ENCODE results near the gene PTPN2.
A peak's percentile ranks its signal among the peaks of the same experiment; 100 is the strongest.

PTPN2 gene

GRCh38 chr18:12839526-12840196 lies 44.4 kb downstream of the PTPN2 start:
- ATAC-seq: peak; percentile 27; the same call in 1 of the 3 replicates

GRCh38 chr18:12839057-12839525 lies 44.9 kb downstream of the PTPN2 start:
- no peak for ATAC-seq
- TF ChIP-seq BACH2 (CRISPR knock-in tag; IDR thresholded peaks at IDR 0.05; ENCODE audit: borderline replicate concordance): no peak
- no peak for TF ChIP-seq POU6F1 (CRISPR knock-in tag; IDR thresholded peaks at IDR 0.05; ENCODE audit: borderline replicate concordance, low read depth)
- no peak for TF ChIP-seq ZFP30 (CRISPR knock-in tag; IDR thresholded peaks at IDR 0.05)
- TF ChIP-seq ESRRG (CRISPR knock-in tag; IDR thresholded peaks at IDR 0.05): no peak

More at GRCh38 chr18:12839526-12840196, 44.4 kb downstream of the PTPN2 start:
- TF ChIP-seq PATZ1 (CRISPR knock-in tag; IDR thresholded peaks at IDR 0.05; ENCODE audit: borderline replicate concordance) (no peak), CSDC2 (CRISPR knock-in tag; IDR thresholded peaks at IDR 0.05) (no peak), BACH2 (CRISPR knock-in tag; IDR thresholded peaks at IDR 0.05; ENCODE audit: borderline replicate concordance) (no peak), PPARA (CRISPR knock-in tag; IDR thresholded peaks at IDR 0.05; ENCODE audit: borderline replicate concordance) (no peak), RARB (CRISPR knock-in tag; IDR thresholded peaks at IDR 0.05) (no peak), ZC3H10 (CRISPR knock-in tag; IDR thresholded peaks at IDR 0.05) (no peak), TCF4 (CRISPR knock-in tag; IDR thresholded peaks at IDR 0.05; ENCODE audit: borderline replicate concordance) (no peak), ISL1 (CRISPR knock-in tag; IDR thresholded peaks at IDR 0.05) (no peak), TOX (CRISPR knock-in tag; IDR thresholded peaks at IDR 0.05; ENCODE audit: borderline replicate concordance) (no peak), TSHZ2 (CRISPR knock-in tag; IDR thresholded peaks at IDR 0.05) (no peak), ZFP3 (CRISPR knock-in tag; IDR thresholded peaks at IDR 0.05) (no peak)

GRCh38 chr18:12838178-12838634 lies 45.8 kb downstream of the PTPN2 start:
- TF ChIP-seq CSDC2 (CRISPR knock-in tag; IDR thresholded peaks at IDR 0.05) (no peak), ZC3H10 (CRISPR knock-in tag; IDR thresholded peaks at IDR 0.05) (no peak), ISL1 (CRISPR knock-in tag; IDR thresholded peaks at IDR 0.05) (no peak; the same call in 1 of the 2 replicates), TCF4 (CRISPR knock-in tag; IDR thresholded peaks at IDR 0.05; ENCODE audit: borderline replicate concordance) (no peak), PPARA (CRISPR knock-in tag; IDR thresholded peaks at IDR 0.05; ENCODE audit: borderline replicate concordance) (no peak), RARB (CRISPR knock-in tag; IDR thresholded peaks at IDR 0.05) (no peak), ARNTL (CRISPR knock-in tag; IDR thresholded peaks at IDR 0.05; ENCODE audit: borderline replicate concordance, low read depth) (no peak), CSRNP3 (CRISPR knock-in tag; IDR thresholded peaks at IDR 0.05) (no peak), ZNF565 (CRISPR knock-in tag; conservative IDR thresholded peaks at IDR 0.05; ENCODE audit: low read depth) (no peak), SNAI2 (CRISPR knock-in tag; IDR thresholded peaks at IDR 0.05) (no peak), GLIS3 (CRISPR knock-in tag; IDR thresholded peaks at IDR 0.05) (no peak), PATZ1 (CRISPR knock-in tag; IDR thresholded peaks at IDR 0.05; ENCODE audit: borderline replicate concordance) (no peak), TOX (CRISPR knock-in tag; IDR thresholded peaks at IDR 0.05; ENCODE audit: borderline replicate concordance) (no peak), ESRRG (CRISPR knock-in tag; IDR thresholded peaks at IDR 0.05) (no peak), BACH2 (CRISPR knock-in tag; IDR thresholded peaks at IDR 0.05; ENCODE audit: borderline replicate concordance) (no peak), ZNF8 (CRISPR knock-in tag; IDR thresholded peaks at IDR 0.05) (no peak)
- peak; percentile 81 for ATAC-seq
